ENCODE data around the gene OXT.

GRCh38 chr20:3081641-3082040 lies 10.2 kb downstream of the OXT start:
- no peak for TF ChIP-seq REST (IDR thresholded peaks at IDR 0.05; ENCODE audit: low read depth)
- no peak for TF ChIP-seq EP300 (IDR thresholded peaks at IDR 0.05; ENCODE audit: borderline replicate concordance)
- no peak for TF ChIP-seq CREB1 (IDR thresholded peaks at IDR 0.05; ENCODE audit: low read depth)
- no peak for TF ChIP-seq MAX (IDR thresholded peaks at IDR 0.05)
- no peak for TF ChIP-seq CEBPB (IDR thresholded peaks at IDR 0.05)

Data from Ishikawa (cell line).